AG04450 (cell line): ENCODE data around the gene UBTD1. TPM values are rescaled to one million over a fixed set of nuclear protein-coding genes. Genes with fewer than 3 reads are reported as not detected.

Experiments
- CTCF ChIA-PET: fragments of 300-600, 350-600 bp; formaldehyde crosslinking; extraction: SDS; loops from one replicate; lab custom pipeline; 2022; ENCODE audit warnings: antibody characterized with exemption, inconsistent platforms; lab: Charles Lee
- POLR2A ChIA-PET: fragments of 350-600 bp; formaldehyde crosslinking; extraction: SDS; loops from one replicate; lab custom pipeline; 2021; ENCODE audit warnings: antibody characterized with exemption, inconsistent platforms; lab: Yijun Ruan, JAX
- DNase-seq: peaks from one replicate; pipeline ENCODE4 v3.0.0-alpha.2; 2011; ENCODE audit warnings: low read depth, low spot score
- H3K27ac ChIP-seq: one replicate; pipeline ENCODE4 v1.5.1; 2012; ENCODE audit warnings: low read depth, low read length, control low read depth
- H3K27me3 ChIP-seq: one replicate; pipeline ENCODE4 v1.6.0; 2012; ENCODE audit warnings: low read length; ENCODE audit not compliant: control insufficient read depth, insufficient read depth
- H3K4me3 ChIP-seq: 2 replicates; pipeline ENCODE4 v1.5.1; 2011; ENCODE audit warnings: mild to moderate bottlenecking, low read depth, low read length, control low read depth
- H3K9me3 ChIP-seq: 2 replicates; pipeline ENCODE4 v1.5.1; 2012; ENCODE audit warnings: low read length; ENCODE audit not compliant: control insufficient read depth, insufficient read depth
- CTCF ChIP-seq: IDR thresholded peaks from 2 replicates; pipeline ENCODE4 v1.5.1; 2011; ENCODE audit warnings: low read depth, low read length, control low read depth, inconsistent platforms
- polyA plus RNA-seq: library from polyadenylated mRNA; depleted of rRNA; stranded (reverse); fragments of >200 nt; gene quantifications from 2 replicates; pipeline ENCODE4 v1.2.3, GENCODE V29; 2011

The UBTD1 gene
- polyA plus RNA-seq, 1 experiment, result 15.5 TPM

DNA sequence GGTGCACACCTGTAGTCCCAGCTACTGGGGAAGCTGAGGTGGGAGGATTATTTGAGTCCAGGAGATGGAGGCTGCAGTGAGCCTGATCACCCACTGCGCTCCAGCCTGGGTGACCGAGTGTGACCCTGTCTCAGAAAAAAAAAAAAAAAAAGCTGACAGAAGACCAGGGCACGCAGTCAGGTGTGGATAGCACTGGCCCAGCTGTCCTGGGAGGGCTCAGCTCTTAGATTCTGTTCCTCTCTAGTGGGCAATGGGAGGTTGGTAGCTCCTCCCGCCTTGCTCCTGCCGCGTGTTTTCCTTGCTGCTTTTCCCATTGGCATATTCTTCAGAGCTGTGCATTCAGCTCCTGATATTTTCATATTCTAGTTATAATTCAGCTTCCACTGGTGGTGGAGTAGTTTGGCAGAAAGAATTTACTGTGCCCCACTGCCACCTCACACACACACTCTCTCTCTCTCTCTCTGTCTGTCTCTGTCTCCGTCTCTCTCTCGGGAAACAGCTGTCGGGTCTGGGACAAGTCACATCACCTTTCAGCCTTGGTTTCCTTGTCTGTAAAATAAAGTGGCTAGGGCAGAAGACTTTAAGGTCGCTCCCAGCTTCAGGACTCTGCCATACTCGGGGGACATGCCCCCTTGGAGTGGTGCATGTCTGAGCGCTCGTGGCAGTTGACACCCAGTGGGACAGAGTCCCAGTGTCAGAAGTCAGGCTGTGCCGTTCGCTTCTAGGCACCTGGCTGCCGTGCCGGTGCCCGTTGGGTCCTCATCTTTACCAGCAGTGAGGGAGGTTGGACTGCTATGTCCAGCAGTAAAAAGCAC lies 47.9 kb downstream of the UBTD1 start:
- no peaks in the 10 kb centered on the region for H3K27me3 ChIP-seq
- TF ChIP-seq CTCF, result no peak
- no peaks in the 10 kb centered on the region for H3K9me3 ChIP-seq
- no peak overlapping the region for H3K27ac ChIP-seq
- no peak for DNase-seq
- POLR2A ChIA-PET, result interaction anchor here (0.7 kb wide), 1 partner anchor 48 kb away, joined by 3 read pairs; the partner anchor contains the start of gene UBTD1
- H3K4me3 ChIP-seq, result no peak overlapping the region
- CTCF ChIA-PET, result interaction anchor here (0.5 to 1.3 kb wide), 5 partner anchors 46 to 155 kb away, joined by 3 to 4 read pairs (median 3); no protein-coding TSS in a partner anchor

GRCh38 chr10:97547271-97547600 lies 48.5 kb downstream of the UBTD1 start:
- Histone ChIP-seq H3K9me3 (no peaks in the 10 kb centered on the region), H3K27me3 (no peaks in the 10 kb centered on the region), H3K4me3 (no peak overlapping the region), H3K27ac (no peak overlapping the region)
- DNase-seq, result no peak
- ChIA-PET CTCF (no interaction called here), POLR2A (no interaction called here)
- no peak for TF ChIP-seq CTCF

DNA sequence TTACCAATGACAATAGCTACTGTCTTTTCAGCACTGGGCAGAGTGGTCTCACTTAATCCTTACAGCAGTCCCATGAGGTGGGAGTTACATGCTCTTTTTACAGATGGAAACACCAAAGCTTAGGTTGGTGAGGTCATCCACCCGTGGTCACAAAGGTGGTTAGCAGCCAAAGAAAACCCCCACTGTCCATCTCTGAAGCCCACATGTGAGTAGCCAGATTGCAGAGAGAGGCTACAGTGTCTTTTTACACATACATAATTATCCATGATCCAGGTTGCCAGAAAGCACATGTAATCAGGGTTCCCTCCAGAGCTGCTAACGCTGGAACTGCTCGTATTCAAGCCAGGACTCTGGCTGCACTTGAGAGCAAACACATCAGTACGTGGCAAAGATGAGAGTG lies 49.2 kb downstream of the UBTD1 start:
- TF ChIP-seq CTCF, result no peak
- ChIA-PET CTCF (interaction anchor here (2.4 kb wide), 1 partner anchor 24 kb away, joined by 7 read pairs; the partner anchor contains the start of gene ANKRD2), POLR2A (no interaction called here)
- no peaks in the 10 kb centered on the region for H3K27me3 ChIP-seq
- no peak overlapping the region for H3K4me3 ChIP-seq
- DNase-seq, result no peak
- no peak overlapping the region for H3K27ac ChIP-seq
- no peaks in the 10 kb centered on the region for H3K9me3 ChIP-seq

- Histone ChIP-seq H3K27me3 (no peaks in the 10 kb centered on the region), H3K9me3 (no peaks in the 10 kb centered on the region), H3K4me3 (no peak overlapping the region), H3K27ac (no peak overlapping the region)
- no peak for DNase-seq
- CTCF ChIA-PET, result interaction anchor here (2.4 kb wide), 1 partner anchor 23 kb away, joined by 7 read pairs; the partner anchor contains the start of gene ANKRD2
- POLR2A ChIA-PET, result no interaction called here
- TF ChIP-seq CTCF, result no peak
These were observed 50.2 kb downstream of the UBTD1 start for GRCh38 chr10:97548828-97549455.
